Measurements from ENCODE around the gene ADGRF1. TPM values are rescaled to one million over a fixed set of nuclear protein-coding genes. Genes with fewer than 3 reads are reported as not detected.
A peak's percentile ranks its signal among the peaks of the same experiment; 100 is the strongest.
"Not testable (repeated sequence)": the region's sequence is repeated elsewhere in the genome, so short reads cannot be mapped to it uniquely, and the experiment has no call there.

The ADGRF1 gene
- 0.04 TPM for polyA plus RNA-seq (2013)

- Histone ChIP-seq H3K27me3 (replicated peaks in 2 of 5; ENCODE audit: control insufficient read depth in 4 of 5, insufficient read depth in 5 of 5, low read length in 4 of 5) (no peaks in the 10 kb centered on the region), H3K4me3 (ENCODE audit: control insufficient read depth in 1 of 7, extremely low read depth in 1 of 7, insufficient read depth in 4 of 7, low read depth in 2 of 7, low read length in 6 of 7) (no peak within 1 kb of the TSS), H3K9me3 (ENCODE audit: control extremely low read depth in 1 of 5, control insufficient read depth in 4 of 5, insufficient read depth in 2 of 5, low read depth in 1 of 5, low read length in 4 of 5) (no peaks in the 10 kb centered on the region), H3K36me3 (ENCODE audit: control insufficient read depth in 4 of 4, insufficient read depth in 4 of 4, low read length in 3 of 4) (no peaks in the 10 kb centered on the region), H3K4me1 (ENCODE audit: control extremely low read depth in 1 of 4, control insufficient read depth in 4 of 4, insufficient read depth in 4 of 4, low read length in 3 of 4) (peaks cover 41 to 67% (median 51%) of the 10 kb centered on the region in 4 experiments), H3K27ac (ENCODE audit: insufficient read depth in 1 of 2, low read depth in 1 of 2, low read length in 2 of 2, poor library complexity in 1 of 2, severe bottlenecking in 2 of 2) (peak within 1 kb of the TSS; percentile 47 to 65)
- DNase-seq, result no peak
- WGBS (ENCODE audit: insufficient coverage), result 100% methylated on average over 2 of the region's 3 CpGs
- POLR2A ChIA-PET, result interaction anchor here (1.0 kb wide), 1 partner anchor 11 kb away, joined by 3 read pairs; no protein-coding TSS in a partner anchor
- CTCF ChIA-PET, result interaction anchor here (1.3 to 9.4 kb wide), 4 partner anchors 10 to 193 kb away, joined by 4 to 70 read pairs (median 8); no protein-coding TSS in a partner anchor
Observed at GRCh38 chr6:47042275-47042791, at the start of gene ADGRF1. ADGRF1 (minus strand) TSS chr6:47042332; CDS start chr6:47029061, 13,271 bp downstream.

- Histone ChIP-seq H3K36me3 (ENCODE audit: control insufficient read depth in 4 of 4, insufficient read depth in 4 of 4, low read length in 3 of 4) (no peaks in the 10 kb centered on the region), H3K27me3 (replicated peaks in 2 of 5; ENCODE audit: control insufficient read depth in 4 of 5, insufficient read depth in 5 of 5, low read length in 4 of 5) (no peaks in the 10 kb centered on the region), H3K4me1 (ENCODE audit: control extremely low read depth in 1 of 4, control insufficient read depth in 4 of 4, insufficient read depth in 4 of 4, low read length in 3 of 4) (peaks cover 0 to 9% (median 8%) of the 10 kb centered on the region in 4 experiments), H3K27ac (ENCODE audit: insufficient read depth in 1 of 2, low read depth in 1 of 2, low read length in 2 of 2, poor library complexity in 1 of 2, severe bottlenecking in 2 of 2) (no peak overlapping the region), H3K4me3 (ENCODE audit: control insufficient read depth in 1 of 7, extremely low read depth in 1 of 7, insufficient read depth in 4 of 7, low read depth in 2 of 7, low read length in 6 of 7) (no peak overlapping the region), H3K9me3 (ENCODE audit: control extremely low read depth in 1 of 5, control insufficient read depth in 4 of 5, insufficient read depth in 2 of 5, low read depth in 1 of 5, low read length in 4 of 5) (no peaks in the 10 kb centered on the region)
- WGBS (ENCODE audit: insufficient coverage), result 96% methylated on average over 4 of the region's 6 CpGs
- no peak for DNase-seq
- POLR2A ChIA-PET, result no interaction called here
- CTCF ChIA-PET, result no interaction called here
Observed at GRCh38 chr6:47090881-47091280, 48.7 kb upstream of the ADGRF1 start.

- WGBS (ENCODE audit: insufficient coverage), result no CpG with 5 or more reads among the region's 4 CpGs
- DNase-seq; POLR2A ChIA-PET; H3K4me3 ChIP-seq (ENCODE audit: control insufficient read depth in 1 of 7, extremely low read depth in 1 of 7, insufficient read depth in 4 of 7, low read depth in 2 of 7, low read length in 6 of 7); H3K9me3 ChIP-seq (ENCODE audit: control extremely low read depth in 1 of 5, control insufficient read depth in 4 of 5, insufficient read depth in 2 of 5, low read depth in 1 of 5, low read length in 4 of 5); H3K4me1 ChIP-seq (ENCODE audit: control extremely low read depth in 1 of 4, control insufficient read depth in 4 of 4, insufficient read depth in 4 of 4, low read length in 3 of 4); H3K27ac ChIP-seq (ENCODE audit: insufficient read depth in 1 of 2, low read depth in 1 of 2, low read length in 2 of 2, poor library complexity in 1 of 2, severe bottlenecking in 2 of 2); H3K36me3 ChIP-seq (ENCODE audit: control insufficient read depth in 4 of 4, insufficient read depth in 4 of 4, low read length in 3 of 4); H3K27me3 ChIP-seq (replicated peaks in 2 of 5; ENCODE audit: control insufficient read depth in 4 of 5, insufficient read depth in 5 of 5, low read length in 4 of 5): not testable (repeated sequence)
- CTCF ChIA-PET, result interaction anchor here (1.6 kb wide), 1 partner anchor 11 kb away, joined by 5 read pairs; no protein-coding TSS in a partner anchor
Observed at GRCh38 chr6:47089473-47089872, 47.3 kb upstream of the ADGRF1 start.

- Histone ChIP-seq H3K9me3 (ENCODE audit: control extremely low read depth in 1 of 5, control insufficient read depth in 4 of 5, insufficient read depth in 2 of 5, low read depth in 1 of 5, low read length in 4 of 5) (no peaks in the 10 kb centered on the region), H3K27ac (ENCODE audit: insufficient read depth in 1 of 2, low read depth in 1 of 2, low read length in 2 of 2, poor library complexity in 1 of 2, severe bottlenecking in 2 of 2) (no peak overlapping the region), H3K4me3 (ENCODE audit: control insufficient read depth in 1 of 7, extremely low read depth in 1 of 7, insufficient read depth in 4 of 7, low read depth in 2 of 7, low read length in 6 of 7) (no peak overlapping the region), H3K27me3 (replicated peaks in 2 of 5; ENCODE audit: control insufficient read depth in 4 of 5, insufficient read depth in 5 of 5, low read length in 4 of 5) (no peaks in the 10 kb centered on the region), H3K36me3 (ENCODE audit: control insufficient read depth in 4 of 4, insufficient read depth in 4 of 4, low read length in 3 of 4) (no peaks in the 10 kb centered on the region), H3K4me1 (ENCODE audit: control extremely low read depth in 1 of 4, control insufficient read depth in 4 of 4, insufficient read depth in 4 of 4, low read length in 3 of 4) (peaks cover 0 to 8% (median 5%) of the 10 kb centered on the region in 4 experiments)
- CTCF ChIA-PET, result interaction anchor here (1.2 to 2.0 kb wide), 2 partner anchors 8 to 12 kb away, joined by 3 to 4 read pairs; no protein-coding TSS in a partner anchor
- no peak for DNase-seq
- 97% methylated on average over 3 of the region's 4 CpGs for WGBS (ENCODE audit: insufficient coverage)
- POLR2A ChIA-PET, result no interaction called here
Observed at GRCh38 chr6:47086051-47086770, 44.1 kb upstream of the ADGRF1 start.

- 94% methylated on average over 2 of the region's 2 CpGs for WGBS (ENCODE audit: insufficient coverage)
- ChIA-PET CTCF (interaction anchor here (1.3 to 2.3 kb wide), 2 partner anchors 9 to 21 kb away, joined by 4 to 7 read pairs; no protein-coding TSS in a partner anchor), POLR2A (interaction anchor here (0.6 kb wide), 1 partner anchor 627 kb away, joined by 3 read pairs; no protein-coding TSS in a partner anchor)
- H3K4me1 ChIP-seq (ENCODE audit: control extremely low read depth in 1 of 4, control insufficient read depth in 4 of 4, insufficient read depth in 4 of 4, low read length in 3 of 4), result peaks cover 0 to 8% (median 5%) of the 10 kb centered on the region in 4 experiments
- no peaks in the 10 kb centered on the region for H3K36me3 ChIP-seq (ENCODE audit: control insufficient read depth in 4 of 4, insufficient read depth in 4 of 4, low read length in 3 of 4)
- no peak overlapping the region for H3K4me3 ChIP-seq (ENCODE audit: control insufficient read depth in 1 of 7, extremely low read depth in 1 of 7, insufficient read depth in 4 of 7, low read depth in 2 of 7, low read length in 6 of 7)
- no peaks in the 10 kb centered on the region for H3K9me3 ChIP-seq (ENCODE audit: control extremely low read depth in 1 of 5, control insufficient read depth in 4 of 5, insufficient read depth in 2 of 5, low read depth in 1 of 5, low read length in 4 of 5)
- DNase-seq, result no peak
- no peak overlapping the region for H3K27ac ChIP-seq (ENCODE audit: insufficient read depth in 1 of 2, low read depth in 1 of 2, low read length in 2 of 2, poor library complexity in 1 of 2, severe bottlenecking in 2 of 2)
- no peaks in the 10 kb centered on the region for H3K27me3 ChIP-seq (replicated peaks in 2 of 5; ENCODE audit: control insufficient read depth in 4 of 5, insufficient read depth in 5 of 5, low read length in 4 of 5)
Observed at GRCh38 chr6:47084610-47085009, 42.5 kb upstream of the ADGRF1 start.

- H3K36me3 ChIP-seq (ENCODE audit: control insufficient read depth in 4 of 4, insufficient read depth in 4 of 4, low read length in 3 of 4), result no peaks in the 10 kb centered on the region
- H3K4me3 ChIP-seq (ENCODE audit: control insufficient read depth in 1 of 7, extremely low read depth in 1 of 7, insufficient read depth in 4 of 7, low read depth in 2 of 7, low read length in 6 of 7), result peak overlapping the region in 2 of 7 experiments; percentile 5 to 38
- DNase-seq, result peak in 2 of 3 donors; percentile 30 to 37
- peaks cover 0 to 8% (median 5%) of the 10 kb centered on the region in 4 experiments for H3K4me1 ChIP-seq (ENCODE audit: control extremely low read depth in 1 of 4, control insufficient read depth in 4 of 4, insufficient read depth in 4 of 4, low read length in 3 of 4)
- H3K27me3 ChIP-seq (replicated peaks in 2 of 5; ENCODE audit: control insufficient read depth in 4 of 5, insufficient read depth in 5 of 5, low read length in 4 of 5), result no peaks in the 10 kb centered on the region
- CTCF ChIA-PET, result interaction anchor here (1.3 to 2.3 kb wide), 4 partner anchors 10 to 22 kb away, joined by 3 to 7 read pairs (median 5); no protein-coding TSS in a partner anchor
- H3K9me3 ChIP-seq (ENCODE audit: control extremely low read depth in 1 of 5, control insufficient read depth in 4 of 5, insufficient read depth in 2 of 5, low read depth in 1 of 5, low read length in 4 of 5), result no peaks in the 10 kb centered on the region
- no peak overlapping the region for H3K27ac ChIP-seq (ENCODE audit: insufficient read depth in 1 of 2, low read depth in 1 of 2, low read length in 2 of 2, poor library complexity in 1 of 2, severe bottlenecking in 2 of 2)
- POLR2A ChIA-PET, result no interaction called here
- 0% methylated on average over 2 of the region's 3 CpGs for WGBS (ENCODE audit: insufficient coverage)
Observed at GRCh38 chr6:47083586-47084047, 41.5 kb upstream of the ADGRF1 start.
